Measurements from ENCODE around the gene AOPEP.

DNA sequence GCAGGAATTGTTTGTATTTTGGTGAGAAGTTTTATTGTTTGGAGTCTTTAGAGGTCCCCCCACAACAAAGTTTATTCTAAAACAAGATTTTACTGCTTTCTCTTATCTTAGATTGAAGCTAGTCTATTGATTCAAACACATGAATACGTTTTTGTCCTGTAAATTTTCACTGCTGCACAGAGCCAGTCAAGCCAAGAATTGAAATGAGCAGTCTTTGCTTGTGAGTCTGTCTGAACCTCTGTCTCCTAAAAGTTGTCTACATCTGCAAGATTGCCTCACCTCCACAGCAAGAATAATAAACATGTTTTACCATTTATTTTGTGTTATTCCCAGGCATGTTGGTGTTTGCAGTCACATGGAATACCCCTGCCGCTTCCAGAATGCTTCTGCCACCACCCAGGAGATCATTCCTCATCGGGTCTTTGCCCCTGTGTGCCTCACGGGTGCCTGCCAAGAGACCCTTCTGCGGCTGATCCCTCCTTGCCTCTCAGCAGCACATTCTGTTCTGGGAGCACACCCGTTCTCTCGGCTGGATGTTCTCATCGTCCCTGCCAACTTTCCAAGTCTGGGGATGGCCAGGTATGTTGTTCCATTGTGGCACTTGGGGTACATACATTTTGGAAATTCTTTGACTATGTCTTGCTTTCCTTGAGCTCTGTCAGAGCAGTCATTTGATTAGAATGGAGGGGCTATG is 74.1 kb downstream of the AOPEP start:
- TF ChIP-seq, protein P1, sequence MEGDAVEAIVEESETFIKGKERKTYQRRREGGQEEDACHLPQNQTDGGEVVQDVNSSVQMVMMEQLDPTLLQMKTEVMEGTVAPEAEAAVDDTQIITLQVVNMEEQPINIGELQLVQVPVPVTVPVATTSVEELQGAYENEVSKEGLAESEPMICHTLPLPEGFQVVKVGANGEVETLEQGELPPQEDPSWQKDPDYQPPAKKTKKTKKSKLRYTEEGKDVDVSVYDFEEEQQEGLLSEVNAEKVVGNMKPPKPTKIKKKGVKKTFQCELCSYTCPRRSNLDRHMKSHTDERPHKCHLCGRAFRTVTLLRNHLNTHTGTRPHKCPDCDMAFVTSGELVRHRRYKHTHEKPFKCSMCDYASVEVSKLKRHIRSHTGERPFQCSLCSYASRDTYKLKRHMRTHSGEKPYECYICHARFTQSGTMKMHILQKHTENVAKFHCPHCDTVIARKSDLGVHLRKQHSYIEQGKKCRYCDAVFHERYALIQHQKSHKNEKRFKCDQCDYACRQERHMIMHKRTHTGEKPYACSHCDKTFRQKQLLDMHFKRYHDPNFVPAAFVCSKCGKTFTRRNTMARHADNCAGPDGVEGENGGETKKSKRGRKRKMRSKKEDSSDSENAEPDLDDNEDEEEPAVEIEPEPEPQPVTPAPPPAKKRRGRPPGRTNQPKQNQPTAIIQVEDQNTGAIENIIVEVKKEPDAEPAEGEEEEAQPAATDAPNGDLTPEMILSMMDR (IDR thresholded peaks at IDR 0.05): no peak
- TF ChIP-seq POLR2AphosphoS5 (IDR thresholded peaks at IDR 0.05; ENCODE audit: low read depth, low read length) (no peak), SIN3A (IDR thresholded peaks at IDR 0.05; ENCODE audit: borderline replicate concordance, insufficient read depth, low read depth, low read length) (no peak), TCF7L2 (IDR thresholded peaks at IDR 0.05; ENCODE audit: low read depth, low read length) (no peak)
- TF ChIP-seq, protein P2, sequence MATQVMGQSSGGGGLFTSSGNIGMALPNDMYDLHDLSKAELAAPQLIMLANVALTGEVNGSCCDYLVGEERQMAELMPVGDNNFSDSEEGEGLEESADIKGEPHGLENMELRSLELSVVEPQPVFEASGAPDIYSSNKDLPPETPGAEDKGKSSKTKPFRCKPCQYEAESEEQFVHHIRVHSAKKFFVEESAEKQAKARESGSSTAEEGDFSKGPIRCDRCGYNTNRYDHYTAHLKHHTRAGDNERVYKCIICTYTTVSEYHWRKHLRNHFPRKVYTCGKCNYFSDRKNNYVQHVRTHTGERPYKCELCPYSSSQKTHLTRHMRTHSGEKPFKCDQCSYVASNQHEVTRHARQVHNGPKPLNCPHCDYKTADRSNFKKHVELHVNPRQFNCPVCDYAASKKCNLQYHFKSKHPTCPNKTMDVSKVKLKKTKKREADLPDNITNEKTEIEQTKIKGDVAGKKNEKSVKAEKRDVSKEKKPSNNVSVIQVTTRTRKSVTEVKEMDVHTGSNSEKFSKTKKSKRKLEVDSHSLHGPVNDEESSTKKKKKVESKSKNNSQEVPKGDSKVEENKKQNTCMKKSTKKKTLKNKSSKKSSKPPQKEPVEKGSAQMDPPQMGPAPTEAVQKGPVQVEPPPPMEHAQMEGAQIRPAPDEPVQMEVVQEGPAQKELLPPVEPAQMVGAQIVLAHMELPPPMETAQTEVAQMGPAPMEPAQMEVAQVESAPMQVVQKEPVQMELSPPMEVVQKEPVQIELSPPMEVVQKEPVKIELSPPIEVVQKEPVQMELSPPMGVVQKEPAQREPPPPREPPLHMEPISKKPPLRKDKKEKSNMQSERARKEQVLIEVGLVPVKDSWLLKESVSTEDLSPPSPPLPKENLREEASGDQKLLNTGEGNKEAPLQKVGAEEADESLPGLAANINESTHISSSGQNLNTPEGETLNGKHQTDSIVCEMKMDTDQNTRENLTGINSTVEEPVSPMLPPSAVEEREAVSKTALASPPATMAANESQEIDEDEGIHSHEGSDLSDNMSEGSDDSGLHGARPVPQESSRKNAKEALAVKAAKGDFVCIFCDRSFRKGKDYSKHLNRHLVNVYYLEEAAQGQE (IDR thresholded peaks at IDR 0.05; ENCODE audit: insufficient read depth in 1 of 2, low read depth in 2 of 2, low read length in 1 of 2): no peak

All from Panc1 (cell line).